Measurements from ENCODE around the gene ZGPAT. TPM values are rescaled to one million over a fixed set of nuclear protein-coding genes. Genes with fewer than 3 reads are reported as not detected.
A peak's percentile ranks its signal among the peaks of the same experiment; 100 is the strongest.

Gene ZGPAT
- total and polyA plus RNA-seq, 2 of the 13 experiments (the other 11 are each of a cell fraction or from before 2014, with no cell fraction given), result 23.0 to 41.9 TPM

- TF ChIP-seq ZNF687 (CRISPR knock-in tag; IDR thresholded peaks at IDR 0.05) (peak; percentile 70), ZNF878 (CRISPR knock-in tag; IDR thresholded peaks at IDR 0.05) (no peak), ELK4 (CRISPR knock-in tag; IDR thresholded peaks at IDR 0.05; ENCODE audit: borderline replicate concordance) (peak; percentile 14; the same call in 1 of the 2 replicates), SALL1 (CRISPR knock-in tag; IDR thresholded peaks at IDR 0.05) (peak; percentile 30; the same call in 1 of the 2 replicates), ATF7 (IDR thresholded peaks at IDR 0.05) (peak; percentile 64; the same call in 1 of the 2 replicates), ATF7 (CRISPR knock-in tag; IDR thresholded peaks at IDR 0.05) (no peak), ZMYM2 (CRISPR knock-in tag; IDR thresholded peaks at IDR 0.05) (no peak)
- TF ChIP-seq, protein P1, sequence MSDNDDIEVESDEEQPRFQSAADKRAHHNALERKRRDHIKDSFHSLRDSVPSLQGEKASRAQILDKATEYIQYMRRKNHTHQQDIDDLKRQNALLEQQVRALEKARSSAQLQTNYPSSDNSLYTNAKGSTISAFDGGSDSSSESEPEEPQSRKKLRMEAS (IDR thresholded peaks at IDR 0.05), result 0 out of 2 replicates have a peak, but pooled peaks have one; percentile 32
- TF ChIP-seq, protein P2, sequence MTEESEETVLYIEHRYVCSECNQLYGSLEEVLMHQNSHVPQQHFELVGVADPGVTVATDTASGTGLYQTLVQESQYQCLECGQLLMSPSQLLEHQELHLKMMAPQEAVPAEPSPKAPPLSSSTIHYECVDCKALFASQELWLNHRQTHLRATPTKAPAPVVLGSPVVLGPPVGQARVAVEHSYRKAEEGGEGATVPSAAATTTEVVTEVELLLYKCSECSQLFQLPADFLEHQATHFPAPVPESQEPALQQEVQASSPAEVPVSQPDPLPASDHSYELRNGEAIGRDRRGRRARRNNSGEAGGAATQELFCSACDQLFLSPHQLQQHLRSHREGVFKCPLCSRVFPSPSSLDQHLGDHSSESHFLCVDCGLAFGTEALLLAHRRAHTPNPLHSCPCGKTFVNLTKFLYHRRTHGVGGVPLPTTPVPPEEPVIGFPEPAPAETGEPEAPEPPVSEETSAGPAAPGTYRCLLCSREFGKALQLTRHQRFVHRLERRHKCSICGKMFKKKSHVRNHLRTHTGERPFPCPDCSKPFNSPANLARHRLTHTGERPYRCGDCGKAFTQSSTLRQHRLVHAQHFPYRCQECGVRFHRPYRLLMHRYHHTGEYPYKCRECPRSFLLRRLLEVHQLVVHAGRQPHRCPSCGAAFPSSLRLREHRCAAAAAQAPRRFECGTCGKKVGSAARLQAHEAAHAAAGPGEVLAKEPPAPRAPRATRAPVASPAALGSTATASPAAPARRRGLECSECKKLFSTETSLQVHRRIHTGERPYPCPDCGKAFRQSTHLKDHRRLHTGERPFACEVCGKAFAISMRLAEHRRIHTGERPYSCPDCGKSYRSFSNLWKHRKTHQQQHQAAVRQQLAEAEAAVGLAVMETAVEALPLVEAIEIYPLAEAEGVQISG (CRISPR knock-in tag; IDR thresholded peaks at IDR 0.05), result peak; percentile 33; the same call in 1 of the 2 replicates
- TF ChIP-seq, protein P3, sequence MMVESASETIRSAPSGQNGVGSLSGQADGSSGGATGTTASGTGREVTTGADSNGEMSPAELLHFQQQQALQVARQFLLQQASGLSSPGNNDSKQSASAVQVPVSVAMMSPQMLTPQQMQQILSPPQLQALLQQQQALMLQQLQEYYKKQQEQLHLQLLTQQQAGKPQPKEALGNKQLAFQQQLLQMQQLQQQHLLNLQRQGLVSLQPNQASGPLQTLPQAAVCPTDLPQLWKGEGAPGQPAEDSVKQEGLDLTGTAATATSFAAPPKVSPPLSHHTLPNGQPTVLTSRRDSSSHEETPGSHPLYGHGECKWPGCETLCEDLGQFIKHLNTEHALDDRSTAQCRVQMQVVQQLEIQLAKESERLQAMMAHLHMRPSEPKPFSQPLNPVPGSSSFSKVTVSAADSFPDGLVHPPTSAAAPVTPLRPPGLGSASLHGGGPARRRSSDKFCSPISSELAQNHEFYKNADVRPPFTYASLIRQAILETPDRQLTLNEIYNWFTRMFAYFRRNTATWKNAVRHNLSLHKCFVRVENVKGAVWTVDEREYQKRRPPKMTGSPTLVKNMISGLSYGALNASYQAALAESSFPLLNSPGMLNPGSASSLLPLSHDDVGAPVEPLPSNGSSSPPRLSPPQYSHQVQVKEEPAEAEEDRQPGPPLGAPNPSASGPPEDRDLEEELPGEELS (CRISPR knock-in tag; IDR thresholded peaks at IDR 0.05), result 0 out of 2 replicates have a peak, but pooled peaks have one; percentile 16
- TF ChIP-seq, protein P4, sequence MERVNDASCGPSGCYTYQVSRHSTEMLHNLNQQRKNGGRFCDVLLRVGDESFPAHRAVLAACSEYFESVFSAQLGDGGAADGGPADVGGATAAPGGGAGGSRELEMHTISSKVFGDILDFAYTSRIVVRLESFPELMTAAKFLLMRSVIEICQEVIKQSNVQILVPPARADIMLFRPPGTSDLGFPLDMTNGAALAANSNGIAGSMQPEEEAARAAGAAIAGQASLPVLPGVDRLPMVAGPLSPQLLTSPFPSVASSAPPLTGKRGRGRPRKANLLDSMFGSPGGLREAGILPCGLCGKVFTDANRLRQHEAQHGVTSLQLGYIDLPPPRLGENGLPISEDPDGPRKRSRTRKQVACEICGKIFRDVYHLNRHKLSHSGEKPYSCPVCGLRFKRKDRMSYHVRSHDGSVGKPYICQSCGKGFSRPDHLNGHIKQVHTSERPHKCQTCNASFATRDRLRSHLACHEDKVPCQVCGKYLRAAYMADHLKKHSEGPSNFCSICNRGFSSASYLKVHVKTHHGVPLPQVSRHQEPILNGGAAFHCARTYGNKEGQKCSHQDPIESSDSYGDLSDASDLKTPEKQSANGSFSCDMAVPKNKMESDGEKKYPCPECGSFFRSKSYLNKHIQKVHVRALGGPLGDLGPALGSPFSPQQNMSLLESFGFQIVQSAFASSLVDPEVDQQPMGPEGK (CRISPR knock-in tag; IDR thresholded peaks at IDR 0.05), result no peak
Observed at GRCh38 chr20:63772781-63773518, 65.1 kb downstream of the ZGPAT start (continued).
